ENCODE results near the gene TOP1.
A peak's percentile ranks its signal among the peaks of the same experiment; 100 is the strongest.
"Not testable (repeated sequence)": the region's sequence is repeated elsewhere in the genome, so short reads cannot be mapped to it uniquely, and the experiment has no call there.

Gene TOP1

GRCh38 chr20:41094353-41095055, 65.9 kb downstream of the TOP1 start:
- DNase-seq (ENCODE audit: low read depth): no peak

GRCh38 chr20:41095110-41095969, 66.7 kb downstream of the TOP1 start:
- no peak for DNase-seq (ENCODE audit: low read depth)

GRCh38 chr20:41098703-41099250, 70.2 kb downstream of the TOP1 start:
- DNase-seq (ENCODE audit: low read depth): peak; percentile 78

GRCh38 chr20:41100001-41100480, 71.4 kb downstream of the TOP1 start:
- DNase-seq (ENCODE audit: low read depth): no peak

GRCh38 chr20:41101660-41102059, 73.0 kb downstream of the TOP1 start:
- DNase-seq (ENCODE audit: low read depth): no peak

GRCh38 chr20:41108531-41108930, 79.9 kb downstream of the TOP1 start:
- DNase-seq (ENCODE audit: low read depth): no peak

- DNase-seq (ENCODE audit: low read depth): no peak
Measured at GRCh38 chr20:41110012-41110411, 81.4 kb downstream of the TOP1 start.

GRCh38 chr20:41110930-41111577, 82.4 kb downstream of the TOP1 start:
- DNase-seq (ENCODE audit: low read depth): no peak

GRCh38 chr20:41111578-41111951, 82.9 kb downstream of the TOP1 start:
- DNase-seq (ENCODE audit: low read depth): no peak

- no peak for DNase-seq (ENCODE audit: low read depth)
Measured at GRCh38 chr20:41116282-41116956, 87.8 kb downstream of the TOP1 start.

- DNase-seq (ENCODE audit: low read depth): not testable (repeated sequence)
Measured at GRCh38 chr20:41118159-41118558, 89.5 kb downstream of the TOP1 start.

- no peak for DNase-seq (ENCODE audit: low read depth)
Measured at GRCh38 chr20:41118632-41119031, 90.0 kb downstream of the TOP1 start.

- DNase-seq (ENCODE audit: low read depth): no peak
Measured at GRCh38 chr20:41119614-41120561, 91.3 kb downstream of the TOP1 start.

- DNase-seq (ENCODE audit: low read depth): no peak
Measured at GRCh38 chr20:41121399-41121798, 92.8 kb downstream of the TOP1 start.

GRCh38 chr20:41123631-41124030, 95.0 kb downstream of the TOP1 start:
- no peak for DNase-seq (ENCODE audit: low read depth)

GRCh38 chr20:41124451-41125094, 96.0 kb downstream of the TOP1 start:
- DNase-seq (ENCODE audit: low read depth): no peak

GRCh38 chr20:41125530-41126457, 97.2 kb downstream of the TOP1 start:
- DNase-seq (ENCODE audit: low read depth): no peak

GRCh38 chr20:41126719-41127118, 98.1 kb downstream of the TOP1 start:
- no peak for DNase-seq (ENCODE audit: low read depth)

- DNase-seq (ENCODE audit: low read depth): not testable (repeated sequence)
Measured at GRCh38 chr20:41128317-41128716, 99.7 kb downstream of the TOP1 start.
